ENCODE results near the gene DLEC1.

DNA sequence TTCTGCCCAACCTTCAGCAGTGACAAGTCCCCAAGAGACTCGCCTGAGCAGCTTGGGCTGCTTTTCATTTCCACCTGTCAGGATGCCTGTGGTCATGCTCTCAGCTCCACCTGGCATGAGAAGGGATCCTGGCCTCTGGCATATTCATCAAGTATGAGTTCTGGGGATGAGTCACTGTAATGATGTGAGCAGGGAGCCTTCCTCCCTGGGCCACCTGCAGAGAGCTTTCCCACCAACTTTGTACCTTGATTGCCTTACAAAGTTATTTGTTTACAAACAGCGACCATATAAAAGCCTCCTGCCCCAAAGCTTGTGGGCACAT, 102.9 kb downstream of the DLEC1 start:
- no peak for TF ChIP-seq TAF1 (IDR thresholded peaks at IDR 0.05; ENCODE audit: low read depth)
- no peak for TF ChIP-seq EZH2 (IDR thresholded peaks at IDR 0.05; ENCODE audit: borderline replicate concordance, insufficient read depth, low read length, poor library complexity, severe bottlenecking)
- TF ChIP-seq, protein P1, sequence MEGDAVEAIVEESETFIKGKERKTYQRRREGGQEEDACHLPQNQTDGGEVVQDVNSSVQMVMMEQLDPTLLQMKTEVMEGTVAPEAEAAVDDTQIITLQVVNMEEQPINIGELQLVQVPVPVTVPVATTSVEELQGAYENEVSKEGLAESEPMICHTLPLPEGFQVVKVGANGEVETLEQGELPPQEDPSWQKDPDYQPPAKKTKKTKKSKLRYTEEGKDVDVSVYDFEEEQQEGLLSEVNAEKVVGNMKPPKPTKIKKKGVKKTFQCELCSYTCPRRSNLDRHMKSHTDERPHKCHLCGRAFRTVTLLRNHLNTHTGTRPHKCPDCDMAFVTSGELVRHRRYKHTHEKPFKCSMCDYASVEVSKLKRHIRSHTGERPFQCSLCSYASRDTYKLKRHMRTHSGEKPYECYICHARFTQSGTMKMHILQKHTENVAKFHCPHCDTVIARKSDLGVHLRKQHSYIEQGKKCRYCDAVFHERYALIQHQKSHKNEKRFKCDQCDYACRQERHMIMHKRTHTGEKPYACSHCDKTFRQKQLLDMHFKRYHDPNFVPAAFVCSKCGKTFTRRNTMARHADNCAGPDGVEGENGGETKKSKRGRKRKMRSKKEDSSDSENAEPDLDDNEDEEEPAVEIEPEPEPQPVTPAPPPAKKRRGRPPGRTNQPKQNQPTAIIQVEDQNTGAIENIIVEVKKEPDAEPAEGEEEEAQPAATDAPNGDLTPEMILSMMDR (IDR thresholded peaks at IDR 0.05; ENCODE audit: poor library complexity, severe bottlenecking), result no peak
- no peak for TF ChIP-seq EP300 (conservative IDR thresholded peaks at IDR 0.05; ENCODE audit: poor library complexity, severe bottlenecking)
- no peak for TF ChIP-seq POLR2AphosphoS5 (IDR thresholded peaks at IDR 0.05)
